GM18858 (cell line): Measurements from ENCODE around the gene CTXND2.
"Not testable (repeated sequence)": the region's sequence is repeated elsewhere in the genome, so short reads cannot be mapped to it uniquely, and the experiment has no call there.

Experiments
- ATAC-seq: cut with Tn5 transposase; IDR thresholded peaks from one replicate; pipeline ENCODE4 v1.9.1; 2021; ENCODE audit not compliant: unreplicated experiment

Gene CTXND2

DNA sequence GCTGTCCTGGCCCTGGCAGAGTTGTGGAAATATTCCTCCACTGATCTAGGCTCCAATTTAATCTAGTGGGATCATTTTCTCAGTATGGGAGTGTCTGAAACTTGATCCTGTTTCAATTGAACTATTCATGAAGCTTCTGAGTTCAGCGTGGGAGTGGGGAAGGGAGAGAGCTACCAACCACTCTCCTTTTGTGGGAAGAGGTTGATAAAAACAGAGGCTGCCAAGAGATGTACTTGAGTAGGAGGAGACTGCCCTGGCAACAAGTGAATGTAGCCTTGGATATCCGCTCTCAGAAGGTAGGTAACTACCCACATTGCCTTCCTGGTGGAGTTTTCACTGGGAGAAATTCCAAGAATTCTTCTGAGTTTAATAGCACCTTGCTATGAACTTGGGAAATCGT lies at the start of gene CTXND2:
TSS of gene CTXND2 (plus strand) at position 119 of the 400 bp plus-strand sequence. CDS start 25,179 bp downstream, outside the sequence.
- ATAC-seq: no peak

DNA sequence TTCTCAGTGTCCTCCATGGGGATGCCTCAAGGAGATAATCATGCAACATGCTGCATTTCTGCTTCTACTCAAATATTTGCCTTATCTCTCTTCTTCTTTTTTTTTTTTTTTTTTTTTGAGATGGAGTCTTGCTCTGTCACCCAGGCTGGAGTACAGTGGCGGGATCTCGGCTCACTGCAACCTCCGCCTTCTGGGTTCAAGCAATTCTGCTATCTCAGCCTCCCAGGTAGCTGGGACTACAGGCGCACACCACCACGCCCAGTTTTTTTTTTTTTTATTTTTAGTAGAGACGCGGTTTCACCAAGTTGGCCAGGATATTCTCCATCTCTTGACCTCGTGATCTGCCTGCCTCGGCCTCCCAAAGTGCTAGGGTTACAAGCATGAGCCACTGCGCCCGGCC lies 46.1 kb upstream of the CTXND2 start:
- not testable (repeated sequence) for ATAC-seq

DNA sequence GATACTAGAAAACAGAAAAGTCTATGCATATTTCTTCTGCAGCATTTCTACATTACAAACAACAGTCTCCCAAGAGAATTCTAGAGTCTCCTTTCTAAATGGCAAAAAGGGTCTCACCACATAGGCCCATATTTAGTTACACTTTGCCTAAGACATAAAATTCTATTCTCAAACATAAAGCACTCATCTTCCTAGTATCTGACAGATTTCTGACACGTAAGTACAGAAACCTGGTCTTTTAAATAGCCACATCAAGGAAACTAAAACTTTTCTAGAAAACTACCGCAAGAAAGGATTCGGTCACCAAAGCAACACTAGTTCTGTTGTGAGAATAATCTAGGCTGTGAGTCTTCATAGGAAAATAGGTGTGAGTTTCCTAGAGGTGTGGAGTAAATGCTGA lies 45.3 kb upstream of the CTXND2 start:
- no peak for ATAC-seq

DNA sequence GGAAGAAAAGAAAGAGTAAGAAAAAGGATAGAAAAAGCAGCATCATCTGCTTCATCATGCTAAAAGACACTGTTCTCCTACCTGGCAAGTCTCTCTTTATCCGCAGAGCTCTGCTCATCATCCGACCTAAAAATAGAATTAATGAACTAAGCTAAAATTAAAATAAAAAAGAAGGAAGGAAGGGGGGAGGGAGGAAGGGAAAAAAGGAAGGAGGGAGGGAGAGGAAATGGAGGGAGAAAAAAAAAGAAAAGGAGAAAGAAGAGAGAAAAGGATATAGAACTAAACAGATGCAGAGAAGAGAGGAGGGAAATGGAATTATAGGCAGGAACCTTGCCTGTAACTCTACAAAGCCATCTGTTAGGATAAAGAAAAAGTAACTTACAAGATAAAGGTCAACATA lies 44.6 kb upstream of the CTXND2 start:
- ATAC-seq: no peak

DNA sequence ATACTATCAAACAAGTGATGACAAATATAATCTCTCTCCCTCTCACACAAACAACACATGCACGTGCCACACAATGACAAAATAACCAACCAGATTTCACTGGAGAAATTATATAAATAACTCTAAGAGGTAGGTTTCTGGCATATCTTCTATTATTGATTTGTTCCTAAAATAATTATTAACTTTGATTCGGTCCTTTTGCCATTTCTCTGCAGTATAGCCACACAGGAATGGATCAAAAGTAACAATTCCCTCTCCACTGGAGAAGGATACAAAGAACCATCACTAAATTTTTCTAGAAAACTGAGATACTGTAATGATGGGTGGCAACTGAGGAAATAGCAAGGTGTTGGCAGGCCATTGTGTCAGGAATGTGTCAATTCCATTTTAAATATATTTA lies 44.0 kb upstream of the CTXND2 start:
- ATAC-seq: no peak

DNA sequence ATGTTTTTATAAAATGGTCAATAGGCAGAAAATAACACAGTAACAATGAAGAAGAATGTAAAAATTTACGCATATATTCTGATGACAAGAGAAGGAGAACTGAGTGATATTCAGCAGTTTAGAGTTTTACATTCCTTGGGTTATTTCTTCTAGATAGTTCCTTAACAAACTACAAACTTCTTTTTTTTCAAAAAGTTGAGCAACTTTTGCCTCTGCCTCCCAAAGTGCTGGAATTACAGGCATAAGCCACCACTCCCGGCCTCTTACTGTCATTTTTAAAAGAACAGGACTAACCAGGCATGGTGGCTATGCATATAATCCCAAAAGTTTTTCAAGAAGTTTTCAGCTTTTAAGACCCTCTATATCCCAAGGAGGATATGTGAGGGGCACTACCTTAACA lies 43.5 kb upstream of the CTXND2 start:
- no peak for ATAC-seq

DNA sequence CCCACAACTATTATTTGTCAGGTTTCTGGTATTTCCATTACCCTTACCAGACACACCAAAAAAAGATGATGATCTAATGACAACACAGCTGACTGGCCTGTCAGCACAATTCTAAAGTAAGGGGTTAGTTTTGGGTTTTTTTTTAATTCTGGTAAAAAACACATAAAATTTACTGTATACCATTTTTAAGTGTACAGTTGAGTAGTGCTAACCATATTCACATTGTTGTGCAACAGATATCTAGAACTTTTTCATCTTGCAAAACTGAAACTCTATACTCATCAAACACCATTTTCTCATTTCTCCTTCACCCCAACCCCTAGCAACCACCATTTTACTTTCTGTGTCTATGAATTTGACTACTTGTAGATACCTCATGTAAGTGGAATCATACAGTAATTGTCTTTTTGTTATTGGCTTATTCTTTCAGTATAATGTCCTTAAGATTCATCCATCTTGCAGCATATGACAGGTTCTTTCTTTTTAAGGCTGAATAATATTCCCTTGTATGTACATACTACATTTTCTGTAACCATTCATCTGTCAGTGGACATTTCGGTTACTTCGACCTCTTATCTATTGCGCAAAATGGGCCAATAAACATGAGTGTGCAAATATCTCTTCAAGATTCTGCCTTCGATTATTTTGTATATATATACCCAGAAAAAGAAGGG lies 40.3 kb upstream of the CTXND2 start:
- ATAC-seq: no peak

DNA sequence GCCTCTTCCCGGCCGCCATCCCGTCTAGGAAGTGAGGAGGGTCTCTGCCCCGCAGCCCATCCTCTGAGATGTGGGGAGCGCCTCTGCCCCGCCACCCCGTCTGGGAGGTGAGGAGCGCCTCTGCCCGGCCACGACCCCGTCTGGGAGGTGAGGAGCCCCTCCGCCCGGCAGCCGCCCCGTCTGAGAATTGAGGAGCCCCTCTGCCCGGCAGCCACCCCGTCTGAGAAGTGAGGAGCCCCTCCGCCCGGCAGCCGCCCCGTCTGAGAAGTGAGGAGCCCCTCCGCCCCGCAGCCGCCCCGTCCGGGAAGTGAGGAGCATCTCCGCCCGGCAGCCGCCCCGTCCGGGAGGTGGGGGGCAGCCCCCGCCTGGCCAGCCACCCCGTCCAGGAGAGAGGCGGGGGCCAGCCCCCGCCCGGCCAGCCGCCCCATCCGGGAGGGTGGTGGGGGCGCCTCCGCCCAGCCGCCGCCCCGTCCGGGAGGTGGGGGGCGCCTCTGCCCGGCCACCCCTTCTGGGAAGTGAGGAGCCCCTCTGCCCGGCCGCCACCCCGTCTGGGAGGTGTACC lies 36.1 kb upstream of the CTXND2 start:
- not testable (repeated sequence) for ATAC-seq

DNA sequence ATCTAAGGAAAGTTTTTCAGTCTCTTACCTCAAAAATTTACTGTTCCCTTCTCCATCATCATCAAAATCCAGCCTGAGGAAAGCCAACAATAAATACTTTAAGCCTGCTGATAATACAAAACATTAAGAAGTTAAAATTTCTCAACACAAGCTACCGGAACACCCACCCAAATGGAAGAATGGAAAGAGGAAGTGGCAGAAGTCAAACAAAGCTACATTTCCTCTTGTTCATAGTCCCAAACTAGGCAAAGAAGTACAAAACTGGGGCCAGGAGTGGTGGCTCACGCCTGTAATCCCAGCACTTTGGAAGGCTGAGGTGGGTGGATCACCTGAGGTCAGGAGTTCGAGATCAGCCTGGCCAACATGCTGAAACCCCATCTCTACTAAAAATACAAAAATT lies 34.2 kb upstream of the CTXND2 start:
- not testable (repeated sequence) for ATAC-seq

DNA sequence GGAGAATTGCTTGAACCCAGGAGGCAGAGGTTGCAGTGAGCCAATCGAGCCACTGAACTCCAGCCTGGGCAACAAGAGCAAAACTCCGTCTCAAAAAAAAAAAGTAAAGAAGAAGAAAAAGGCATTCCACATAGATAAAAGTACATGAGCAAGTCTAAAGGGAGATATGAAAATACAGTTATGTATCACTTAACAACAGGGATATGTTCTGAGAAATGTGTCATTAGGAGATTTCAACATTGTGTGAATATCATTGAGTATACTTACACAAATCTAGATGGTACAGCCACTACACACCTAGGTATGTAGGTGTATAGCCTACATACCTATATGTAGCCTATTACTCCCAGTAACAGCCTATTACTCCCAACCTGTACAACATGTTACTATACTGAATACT lies 23.2 kb upstream of the CTXND2 start:
- ATAC-seq: no peak

DNA sequence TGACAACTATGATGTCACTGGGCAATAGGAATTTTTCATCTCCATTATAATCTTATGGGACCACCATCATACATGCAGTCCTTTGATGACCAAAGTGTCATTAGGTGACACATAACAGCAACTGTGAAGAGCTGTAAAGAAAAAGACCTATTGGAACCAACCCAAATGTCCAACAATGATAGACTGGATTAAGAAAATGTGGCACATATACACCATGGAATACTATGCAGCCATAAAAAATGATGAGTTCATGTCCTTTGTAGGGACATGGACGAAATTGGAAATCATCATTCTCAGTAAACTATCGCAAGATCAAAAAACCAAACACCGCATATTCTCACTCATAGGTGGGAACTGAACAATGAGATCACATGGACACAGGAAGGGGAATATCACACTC lies 22.7 kb upstream of the CTXND2 start:
- ATAC-seq: not testable (repeated sequence)

DNA sequence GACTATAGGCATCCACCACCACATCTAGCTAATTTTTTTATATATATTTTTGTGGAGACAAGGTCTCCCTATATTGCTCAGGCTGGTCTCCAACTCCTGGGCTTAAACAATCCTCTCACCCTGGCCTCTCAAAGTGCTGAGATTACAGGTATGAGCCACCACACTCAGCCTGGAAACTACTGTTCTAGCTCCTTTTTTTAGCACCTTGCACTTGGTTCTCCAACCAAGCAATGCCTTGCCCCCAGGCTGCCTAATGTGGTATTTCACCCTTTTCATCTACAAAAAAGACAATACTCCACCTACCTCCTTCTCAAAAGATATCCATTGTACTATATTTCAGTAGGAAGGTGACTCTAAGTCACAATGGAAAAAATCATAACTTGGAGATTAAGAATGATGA lies 17.3 kb upstream of the CTXND2 start:
- ATAC-seq: no peak

DNA sequence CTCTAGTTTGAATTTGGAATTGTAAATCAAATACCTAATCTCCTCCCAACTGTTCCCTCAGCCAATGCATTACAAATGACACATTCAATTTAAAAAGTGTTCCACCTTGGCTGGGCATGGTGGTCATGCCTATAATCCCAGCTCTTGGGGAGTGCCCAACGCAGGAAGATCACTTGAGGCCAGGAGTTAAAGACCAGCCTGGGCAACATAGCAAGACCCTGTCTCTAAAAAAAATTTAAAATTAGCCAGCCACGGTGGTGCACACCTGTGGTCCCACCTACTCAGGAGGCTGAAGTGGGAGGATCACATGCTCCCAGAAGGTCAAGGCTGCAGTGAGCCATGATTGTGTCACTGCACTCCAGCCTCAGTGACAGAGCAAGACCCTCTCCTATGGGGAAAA lies 14.4 kb upstream of the CTXND2 start:
- ATAC-seq: no peak

DNA sequence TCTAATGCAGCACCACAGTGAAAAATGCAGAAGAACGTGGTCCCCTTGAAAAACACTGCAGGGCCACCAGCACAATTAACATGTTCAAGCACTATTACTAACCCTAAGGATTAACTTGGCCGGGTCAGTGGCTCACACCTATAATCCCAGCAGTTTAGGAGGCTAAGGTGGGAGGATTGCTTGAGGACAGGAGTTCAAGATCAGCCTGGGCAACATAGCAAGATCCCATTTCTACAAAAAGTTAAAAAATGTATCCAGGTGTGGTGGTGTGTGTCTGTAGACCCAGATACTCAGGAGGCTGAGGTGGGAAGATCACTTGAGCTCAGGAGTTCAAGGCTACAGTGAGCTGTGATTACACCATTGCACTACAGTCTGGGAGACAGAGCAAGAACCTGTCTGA lies 13.4 kb upstream of the CTXND2 start:
- no peak for ATAC-seq

DNA sequence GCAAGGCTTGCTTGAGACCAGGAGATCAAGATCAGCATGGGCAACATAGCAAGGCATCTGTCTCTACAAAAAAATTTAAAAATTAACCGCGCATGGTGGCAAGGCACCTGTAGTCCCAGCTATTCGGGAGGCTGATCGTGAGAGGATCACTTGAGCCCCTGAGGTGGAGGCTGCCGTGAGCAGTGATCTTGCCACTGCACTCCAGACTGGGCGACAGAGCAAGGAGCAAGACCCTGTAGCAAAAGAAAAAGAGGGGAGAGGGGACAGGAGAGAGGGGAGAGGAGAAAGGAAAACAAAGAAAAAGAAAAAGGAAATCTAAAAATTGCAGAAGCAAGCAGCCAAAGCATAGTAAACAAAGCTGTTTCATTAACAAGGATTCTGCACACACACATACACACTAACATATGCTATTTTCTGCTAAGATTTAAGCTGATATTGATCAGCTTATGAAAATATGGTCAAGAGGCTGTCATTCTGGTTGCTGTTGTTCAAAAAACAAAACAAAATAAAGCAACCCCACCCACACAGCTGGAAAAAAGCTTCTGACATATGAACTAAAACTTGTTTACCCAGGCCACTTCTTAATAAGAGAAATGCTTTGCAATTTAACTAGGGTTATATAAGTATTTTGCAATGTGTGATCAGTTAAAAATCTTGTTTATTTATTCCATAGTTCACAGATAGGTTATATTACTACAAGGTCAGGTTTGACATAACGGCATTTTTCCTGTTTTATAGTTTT lies 12.3 kb upstream of the CTXND2 start:
- ATAC-seq: no peak

DNA sequence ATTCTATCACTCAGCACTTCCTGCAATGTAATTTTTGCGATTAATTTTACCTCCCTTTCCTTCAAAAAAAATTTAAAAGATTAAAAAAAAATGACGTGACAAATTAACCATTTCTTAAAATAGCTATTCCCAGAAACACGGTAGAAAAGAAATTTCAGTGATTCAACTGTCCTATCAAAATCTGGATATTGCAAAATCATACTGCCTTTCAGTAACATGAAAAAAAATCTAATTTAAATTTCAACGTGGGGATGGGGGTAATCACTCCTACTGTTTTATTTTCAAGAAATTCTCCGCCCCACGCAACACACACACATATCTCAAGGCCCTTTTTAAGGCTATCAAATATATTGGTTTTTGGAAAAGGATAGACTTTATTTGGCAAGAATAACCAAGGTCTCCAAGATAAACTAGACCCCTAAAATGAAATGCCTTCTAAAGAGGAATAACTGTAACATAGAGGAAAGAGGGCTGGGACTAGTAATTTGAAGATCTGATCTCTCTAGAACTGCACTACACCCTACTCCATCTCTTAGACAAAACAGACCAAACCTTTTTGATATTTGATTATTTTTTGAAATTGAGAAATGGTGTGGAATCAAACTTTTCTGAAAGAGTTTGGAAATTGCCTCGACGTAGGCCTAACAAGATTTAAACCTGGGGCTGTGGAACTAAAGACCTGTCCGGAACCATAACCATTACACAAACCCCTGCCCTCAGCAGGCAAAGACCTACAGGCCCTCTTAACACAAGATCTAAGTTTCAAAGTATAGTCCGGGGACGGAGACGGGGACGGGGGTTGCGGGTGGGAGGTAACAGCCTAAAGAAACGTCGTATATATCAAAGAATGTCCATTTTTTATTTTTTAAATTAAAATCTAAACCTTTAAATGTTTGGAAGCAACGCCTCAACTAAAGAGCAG lies 11.5 kb upstream of the CTXND2 start:
- no peak for ATAC-seq

DNA sequence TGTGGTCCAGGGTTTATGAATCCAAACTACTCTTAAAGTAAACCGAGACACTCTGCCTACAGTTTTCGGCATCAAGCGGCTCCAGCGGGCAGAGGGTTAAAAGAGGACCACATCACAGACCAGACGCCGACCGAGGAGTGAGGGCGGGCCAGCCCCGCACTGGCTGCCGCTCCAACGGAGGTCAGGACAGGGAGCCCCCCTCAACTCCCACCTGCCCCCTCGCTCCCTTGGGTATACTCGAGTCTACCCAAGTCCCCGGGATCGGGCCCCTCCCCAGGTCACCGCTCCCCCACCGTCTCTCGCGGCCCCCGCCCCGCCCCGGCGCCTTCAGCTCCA lies 10.8 kb upstream of the CTXND2 start:
- peak; percentile 4 for ATAC-seq

DNA sequence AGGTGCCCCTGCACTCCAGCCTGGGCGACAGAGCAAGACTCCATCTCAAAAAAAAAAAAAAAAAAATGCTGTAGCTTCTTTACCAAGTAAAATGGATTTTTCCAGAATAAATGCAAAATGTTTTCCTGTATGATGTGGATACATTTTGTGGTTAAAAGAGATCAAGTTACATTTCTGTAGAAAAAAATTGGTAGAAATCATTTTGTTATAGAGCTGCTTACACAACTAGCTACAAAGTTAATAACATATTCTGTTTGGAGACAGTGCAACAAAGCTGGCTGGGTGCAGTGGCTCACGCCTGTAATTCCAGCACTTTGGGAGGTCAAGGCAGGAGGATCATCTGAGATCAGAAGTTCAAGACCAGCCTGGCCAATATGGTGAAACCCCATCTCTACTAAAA lies 8.0 kb upstream of the CTXND2 start:
- not testable (repeated sequence) for ATAC-seq

DNA sequence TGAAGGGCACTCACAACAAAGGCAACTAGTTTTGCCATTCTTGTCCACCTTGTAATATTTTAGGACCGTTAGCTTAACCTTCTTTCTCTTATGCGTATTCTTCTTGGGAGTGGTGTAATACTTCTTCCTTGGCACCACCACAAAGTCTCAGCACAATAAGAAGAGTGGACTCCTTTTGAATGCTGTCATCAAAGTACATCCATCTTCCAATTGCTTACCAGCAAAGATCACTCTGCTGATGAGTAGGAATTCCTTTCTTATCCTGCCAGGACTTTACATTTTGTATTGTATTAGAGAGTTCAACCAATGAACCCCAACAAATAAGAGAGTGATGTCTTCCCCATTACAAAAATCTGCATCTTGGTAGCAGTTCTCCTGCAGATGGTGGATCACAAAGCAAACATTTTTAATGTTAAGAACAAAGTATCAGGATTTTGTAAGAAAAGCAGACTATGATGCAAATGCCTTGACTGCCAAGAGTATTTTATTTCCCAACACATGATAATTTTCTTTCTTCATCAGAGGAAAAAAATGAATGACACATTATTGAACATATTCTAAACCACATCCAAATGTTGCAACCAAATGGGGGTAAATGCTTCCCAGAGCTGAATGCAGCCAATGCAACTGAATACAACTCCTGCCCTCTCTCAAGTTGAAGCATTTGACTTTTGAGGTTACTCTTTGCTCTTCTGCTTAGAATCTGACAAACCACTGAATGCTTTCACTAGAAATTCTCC lies 5.4 kb upstream of the CTXND2 start:
- ATAC-seq: no peak

DNA sequence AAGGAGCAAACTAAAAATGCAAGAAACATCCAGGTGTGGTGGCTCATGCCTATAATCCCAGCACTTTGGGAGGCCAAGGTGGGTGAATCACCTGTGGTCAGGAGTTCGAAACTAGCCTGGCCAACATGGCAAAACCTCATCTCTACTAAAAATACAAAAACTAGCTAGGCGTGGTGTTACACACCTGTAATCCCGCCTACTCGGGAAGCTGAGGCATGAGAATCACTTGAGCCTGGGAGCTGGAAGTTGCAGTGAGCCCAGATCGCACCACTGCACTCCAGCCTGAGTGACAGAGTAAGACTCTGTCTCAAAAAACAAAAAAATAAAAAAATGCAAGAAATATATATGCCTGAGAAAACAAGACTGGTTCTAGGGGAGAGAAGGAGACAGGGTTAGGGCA lies 3.8 kb upstream of the CTXND2 start:
- ATAC-seq: not testable (repeated sequence)

DNA sequence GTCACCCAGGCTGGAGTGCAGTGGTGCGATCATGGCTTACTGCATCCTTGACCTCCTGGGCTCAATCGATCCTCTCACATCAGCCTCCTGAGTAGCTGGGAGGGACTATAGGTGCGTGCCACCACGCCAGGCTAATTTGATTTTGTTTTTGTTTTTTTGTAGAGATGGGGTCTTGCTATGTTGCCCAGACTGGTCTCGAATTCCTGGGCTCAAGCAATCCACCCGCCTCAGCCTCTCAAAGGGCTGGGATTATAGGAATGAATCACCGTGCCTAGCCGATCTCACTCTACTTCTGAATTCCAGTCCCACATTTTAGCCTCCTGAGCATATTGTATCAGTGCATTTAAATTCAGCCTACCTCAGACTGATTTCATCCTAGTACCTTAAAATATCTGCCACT lies 1.8 kb downstream of the CTXND2 start:
- no peak for ATAC-seq
